HepG2 (cell line): ENCODE measurements around the gene OGT. TPM values are rescaled to one million over a fixed set of nuclear protein-coding genes. Genes with fewer than 3 reads are reported as not detected.

Experiments
- ATAC-seq: fragments of 200-7000 bp; cut with Tn5 transposase; 3 replicates; pipeline ENCODE4 v1.9.1; 2020; ENCODE audit warnings: mild to moderate bottlenecking, moderate library complexity
- BruUV-seq: library from RNA; stranded (reverse); fragments of 400-500 nt; replicated peaks from 2 replicates; lab custom pipeline; 2021; lab: Mats Ljungman, UMichigan
- CTCF ChIA-PET: fragments of 300-600 bp; formaldehyde crosslinking; extraction: SDS; loops from one replicate; lab custom pipeline; 2021; ENCODE audit warnings: low total read pairs, inconsistent platforms, low intra/inter-chr PET ratio; lab: Yijun Ruan, JAX
- POLR2A ChIA-PET: fragments of 350-600 bp; sonication (Branson Sonifier 250); formaldehyde crosslinking; loops from one replicate; lab custom pipeline; 2020; ENCODE audit warnings: antibody characterized with exemption, inconsistent platforms; lab: Yijun Ruan, JAX
- DNase-seq: peaks from one replicate; pipeline ENCODE4 v3.0.0-alpha.2; 2015; ENCODE audit warnings: low spot score
- FAIRE-seq: peaks from 3 replicates; lab custom pipeline; 2011; peaks lifted over from hg19 to GRCh38; lab: Jason Lieb, UNC
- H2AFZ ChIP-seq: one replicate; pipeline ENCODE4 v1.6.1; 2011; ENCODE audit warnings: low read length, inconsistent platforms
- H3K27ac ChIP-seq: fragments of 300-600 bp; 3 replicates; pipeline ENCODE4 v1.8.0; 2011; ENCODE audit warnings: mixed run types, mild to moderate bottlenecking, mixed read lengths, low read length, inconsistent platforms; ENCODE audit not compliant: insufficient read depth; ENCODE audit errors: extremely low read length
- H3K27me3 ChIP-seq, 2 experiments: fragments of 200-600 bp in 1 of 2; 2 replicates in 1 of 2; 3 replicates in 1 of 2; pipeline versions ENCODE4 v1.6.0 to v1.8.0; 2011; ENCODE audit warnings: low read length in 2 of 2, mild to moderate bottlenecking in 2 of 2, moderate library complexity in 2 of 2, inconsistent platforms in 1 of 2; ENCODE audit not compliant: insufficient read depth in 2 of 2, control insufficient read depth in 1 of 2
- H3K36me3 ChIP-seq, 2 experiments: fragments of 200-600 bp in 1 of 2; replicated peaks in 1 of 2; 2 replicates in 1 of 2; 3 replicates in 1 of 2; pipeline versions ENCODE4 v1.5.1 to v1.8.0; 2011; ENCODE audit warnings: low read length in 2 of 2, inconsistent platforms in 1 of 2; ENCODE audit not compliant: insufficient read depth in 2 of 2, control insufficient read depth in 1 of 2
- H3K4me1 ChIP-seq: 2 replicates; pipeline ENCODE4 v1.5.1; 2012; ENCODE audit warnings: low read length, inconsistent platforms; ENCODE audit not compliant: insufficient read depth
- H3K4me2 ChIP-seq: 2 replicates; pipeline ENCODE4 v1.6.0; 2011; ENCODE audit warnings: low read depth, low read length, inconsistent platforms
- H3K4me3 ChIP-seq, 3 experiments: fragments of 200-600 bp in 1 of 3; sonication (generic), shearing (Covaris generic) in 1 of 3; replicated peaks in 1 of 3; 2 replicates each; pipeline ENCODE4 v1.5.1; 2011 to 2016; ENCODE audit warnings: low read length in 3 of 3, inconsistent platforms in 2 of 3, low read depth in 2 of 3, mild to moderate bottlenecking in 2 of 3, control low read depth in 1 of 3, mixed read lengths in 1 of 3; ENCODE audit not compliant: insufficient read depth in 1 of 3
- H3K79me2 ChIP-seq: one replicate; pipeline ENCODE4 v1.6.1; 2011; ENCODE audit warnings: low read length, inconsistent platforms; ENCODE audit not compliant: insufficient read depth
- H3K9ac ChIP-seq: 2 replicates; pipeline ENCODE4 v1.6.0; 2011; ENCODE audit warnings: mild to moderate bottlenecking, low read depth, low read length, inconsistent platforms; ENCODE audit not compliant: insufficient read depth
- H3K9me3 ChIP-seq: 2 replicates; pipeline ENCODE4 v1.5.1; 2012; ENCODE audit warnings: mild to moderate bottlenecking, low read length
- H4K20me1 ChIP-seq: 2 replicates; pipeline ENCODE4 v1.6.0; 2011; ENCODE audit warnings: inconsistent platforms, mild to moderate bottlenecking, low read length, moderate library complexity; ENCODE audit not compliant: insufficient read depth
- FOSL1 ChIP-seq: sonication (generic); formaldehyde crosslinking; IDR thresholded peaks from 2 replicates; pipeline ENCODE4 v1.9.0; 2021; ENCODE audit warnings: missing genetic modification reagents, borderline replicate concordance
- RAD21 ChIP-seq: fragments of 450-650 bp; formaldehyde crosslinking; IDR thresholded peaks from 2 replicates; pipeline ENCODE4 v1.5.0; 2020; ENCODE audit warnings: mild to moderate bottlenecking
- RBM22 ChIP-seq: fragments of 200-400 bp; formaldehyde crosslinking; optimal IDR thresholded peaks from 2 replicates; pipeline ENCODE3; 2017; ENCODE audit warnings: mild to moderate bottlenecking, low read length, moderate library complexity
- SNAPC2 ChIP-seq: sonication (generic); formaldehyde crosslinking; IDR thresholded peaks from 2 replicates; pipeline ENCODE4 v1.8.1; 2022; ENCODE audit warnings: mild to moderate bottlenecking, missing genetic modification reagents
- ZFP36L2 ChIP-seq: sonication (generic); formaldehyde crosslinking; IDR thresholded peaks from 2 replicates; pipeline ENCODE4 v1.4.0; 2020; ENCODE audit warnings: missing genetic modification reagents
- ZNF296 ChIP-seq: sonication (generic); formaldehyde crosslinking; conservative IDR thresholded peaks from 2 replicates; pipeline ENCODE4 v1.5.0; 2020; ENCODE audit warnings: mild to moderate bottlenecking, missing genetic modification reagents
- ZNF775 ChIP-seq: sonication (generic); formaldehyde crosslinking; IDR thresholded peaks from 2 replicates; pipeline ENCODE4 v1.4.0; 2020; ENCODE audit warnings: missing genetic modification reagents, mild to moderate bottlenecking, moderate library complexity, borderline replicate concordance
- ZNF83 ChIP-seq: sonication (generic); formaldehyde crosslinking; IDR thresholded peaks from 2 replicates; pipeline ENCODE4 v1.4.0; 2020; ENCODE audit warnings: missing genetic modification reagents, mild to moderate bottlenecking, borderline replicate concordance
- WGBS: methylation state at CpG from one replicate; pipeline ENCODE4 v1.1.6; 2017; ENCODE audit warnings: low lambda C conversion rate; 5-methylcytosine and 5-hydroxymethylcytosine counted together
- in situ Hi-C: cut with HindIII; loops from 2 replicates; pipeline ENCODE4 v1.10.0; 2017; ENCODE audit warnings: low pct_unique_long_range_greater_than_20kb; ENCODE audit not compliant: extremely low pct_ligation_motif_present
- intact Hi-C: fragments of 100-400 bp; cut with micrococcal nuclease; formaldehyde crosslinking; loops from one replicate; pipeline ENCODE4 v1.10.0; 2022; ENCODE audit not compliant: unreplicated experiment
- polyA plus RNA-seq, 8 experiments: library from polyadenylated mRNA; depleted of rRNA in 3 of 8; stranded (reverse) in 7 of 8; unstranded in 1 of 8; fragments of >200 nt; fragmentation: Illumina TruSeq in 4 of 8; extraction: Trizol in 4 of 8; gene quantifications; 2 replicates each; pipeline versions ENCODE4 v1.2.1 to v1.2.3, GENCODE V29; 2011 to 2016; ENCODE audit warnings: low read depth in 4 of 8, missing spikeins in 1 of 8, mixed read lengths in 1 of 8; ENCODE audit not compliant: insufficient read depth in 1 of 8
- total RNA-seq, 5 experiments: library from RNA; depleted of rRNA; stranded (reverse); fragments of >200 nt; fragmentation: Illumina TruSeq; extraction: Trizol; gene quantifications; 2 replicates each; pipeline ENCODE4 v1.2.3, GENCODE V29; 2016; ENCODE audit warnings: low read depth in 1 of 5
- TF ChIP-seq, protein P1 (sequence below), 2 experiments: fragments of 450-650 bp in 1 of 2; sonication (generic) in 1 of 2; formaldehyde crosslinking; IDR thresholded peaks; 2 replicates each; pipeline versions ENCODE4 v1.5.0 to v1.8.0; 2020 to 2022; ENCODE audit warnings: mild to moderate bottlenecking in 1 of 2, missing genetic modification reagents in 1 of 2
- TF ChIP-seq, protein P2 (sequence below): sonication (generic); formaldehyde crosslinking; IDR thresholded peaks from 2 replicates; pipeline ENCODE4 v1.8.0; 2022; ENCODE audit warnings: missing genetic modification reagents, low read depth, mild to moderate bottlenecking, borderline replicate concordance
- TF ChIP-seq, protein P3 (sequence below), 2 experiments: sonication (generic) in 1 of 2; formaldehyde crosslinking in 1 of 2; IDR thresholded peaks; 2 replicates each; pipeline versions ENCODE4 v1.6.1 to v1.9.0; 2014 to 2022; ENCODE audit warnings: antibody characterized with exemption in 1 of 2, borderline replicate concordance in 1 of 2, inconsistent platforms in 1 of 2, low read depth in 1 of 2, missing genetic modification reagents in 1 of 2

OGT gene
- total and polyA plus RNA-seq, 2 of the 13 experiments (the other 11 are each of a cell fraction or from before 2014, with no cell fraction given) = 71.7 to 463 TPM

DNA sequence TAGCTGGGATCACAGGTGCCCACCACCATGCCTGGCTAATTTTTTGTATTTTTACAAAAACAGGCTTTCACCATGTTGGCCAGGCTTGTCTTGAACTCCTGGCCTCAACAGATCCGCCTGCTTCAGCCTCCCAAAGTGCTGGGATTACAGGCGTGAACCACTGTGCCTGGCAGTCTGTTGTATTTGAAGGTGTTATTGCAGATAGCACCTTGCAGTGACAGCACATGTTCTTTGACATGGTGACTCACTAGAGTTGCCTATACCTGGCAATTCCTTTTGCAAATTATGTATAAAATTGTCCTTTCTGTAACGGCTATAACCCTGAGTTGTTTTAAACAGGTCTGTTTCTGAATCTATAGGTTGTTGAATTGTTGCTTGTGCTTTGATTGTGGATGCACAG, 7.9 kb downstream of the OGT start (continued):
- TF ChIP-seq, protein P1, sequence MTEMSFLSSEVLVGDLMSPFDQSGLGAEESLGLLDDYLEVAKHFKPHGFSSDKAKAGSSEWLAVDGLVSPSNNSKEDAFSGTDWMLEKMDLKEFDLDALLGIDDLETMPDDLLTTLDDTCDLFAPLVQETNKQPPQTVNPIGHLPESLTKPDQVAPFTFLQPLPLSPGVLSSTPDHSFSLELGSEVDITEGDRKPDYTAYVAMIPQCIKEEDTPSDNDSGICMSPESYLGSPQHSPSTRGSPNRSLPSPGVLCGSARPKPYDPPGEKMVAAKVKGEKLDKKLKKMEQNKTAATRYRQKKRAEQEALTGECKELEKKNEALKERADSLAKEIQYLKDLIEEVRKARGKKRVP (CRISPR knock-in tag; IDR thresholded peaks at IDR 0.05) = no peak
- no peak for TF ChIP-seq ZNF83 (CRISPR knock-in tag)
- TF ChIP-seq RBM22 = no peak
- TF ChIP-seq SNAPC2 (CRISPR knock-in tag) = no peak
- no peak for TF ChIP-seq ZNF775
- TF ChIP-seq, all 625 proteins: peak for 0

DNA sequence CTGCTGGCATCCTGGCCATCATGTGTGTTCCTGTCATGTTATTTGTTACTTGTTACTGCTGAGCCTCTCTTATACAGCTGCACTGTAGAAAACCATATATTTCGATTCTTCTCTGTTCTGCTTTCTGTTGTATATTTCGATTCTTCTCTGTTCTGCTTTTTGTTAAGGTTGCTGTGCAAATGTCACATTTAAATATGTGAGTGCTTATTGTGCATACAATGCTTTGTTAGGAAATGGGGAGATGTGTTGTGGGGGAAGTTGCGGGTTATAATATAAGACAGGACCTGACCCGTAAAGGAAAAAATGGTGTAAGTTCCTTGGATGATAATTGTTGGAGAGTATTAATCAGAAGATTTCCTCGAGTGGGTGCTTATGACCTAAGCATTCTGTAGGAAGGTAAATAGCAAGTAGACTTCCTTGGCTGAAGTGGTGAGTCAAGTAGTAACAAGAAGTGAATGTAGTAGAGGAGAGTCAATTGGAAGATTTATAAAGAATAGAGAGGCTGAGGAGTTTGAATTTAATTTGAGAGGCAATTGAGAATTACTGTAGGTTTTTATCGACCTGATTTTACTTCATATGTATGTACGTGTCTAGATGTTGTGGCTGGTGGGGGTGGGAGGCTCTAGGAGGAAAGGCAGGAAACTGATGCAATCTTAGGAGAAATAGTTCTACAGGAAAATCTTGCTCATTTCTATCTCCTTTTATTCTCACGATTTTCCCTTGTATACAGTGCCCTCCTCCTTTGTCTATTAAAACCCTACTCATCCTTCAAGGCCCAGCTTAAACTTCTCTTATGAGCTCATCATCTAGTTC, 8.5 kb downstream of the OGT start:
- Histone ChIP-seq H3K36me3 (peaks cover 3 to 25% of the 10 kb centered on the region in 2 experiments), H3K9ac (no peak overlapping the region), H3K27ac (no peak overlapping the region), H4K20me1 (peaks cover 58% of the 10 kb centered on the region), H3K4me2 (no peak overlapping the region), H2AFZ (no peak overlapping the region), H3K27me3 (no peaks in the 10 kb centered on the region), H3K79me2 (peaks cover 87% of the 10 kb centered on the region), H3K4me3 (no peak overlapping the region), H3K9me3 (no peaks in the 10 kb centered on the region), H3K4me1 (peaks cover 46% of the 10 kb centered on the region)
- whole genome bisulfite sequencing = 88% methylated on average over 8 of the region's 8 CpGs
- ChIA-PET POLR2A (no interaction called here), CTCF (no interaction called here)
- DNase-seq = no peak
- in situ Hi-C loops = no loop called here
- no peak for ATAC-seq
- no TSS peak for BruUV-seq
- intact Hi-C loops = no loop called here
- FAIRE-seq = no peak
- TF ChIP-seq ZFP36L2 (CRISPR knock-in tag) = no peak
- TF ChIP-seq, protein P2, sequence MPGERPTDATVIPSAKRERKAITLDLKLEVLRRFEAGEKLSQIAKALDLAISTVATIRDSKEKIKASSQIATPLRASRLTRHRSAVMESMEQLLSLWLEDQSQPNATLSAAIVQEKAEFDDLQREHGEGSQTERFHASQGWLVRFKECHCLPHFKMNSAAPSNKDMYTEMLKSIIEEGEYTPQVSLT = no peak
- TF ChIP-seq FOSL1 (CRISPR knock-in tag) = no peak
- TF ChIP-seq, protein P3, sequence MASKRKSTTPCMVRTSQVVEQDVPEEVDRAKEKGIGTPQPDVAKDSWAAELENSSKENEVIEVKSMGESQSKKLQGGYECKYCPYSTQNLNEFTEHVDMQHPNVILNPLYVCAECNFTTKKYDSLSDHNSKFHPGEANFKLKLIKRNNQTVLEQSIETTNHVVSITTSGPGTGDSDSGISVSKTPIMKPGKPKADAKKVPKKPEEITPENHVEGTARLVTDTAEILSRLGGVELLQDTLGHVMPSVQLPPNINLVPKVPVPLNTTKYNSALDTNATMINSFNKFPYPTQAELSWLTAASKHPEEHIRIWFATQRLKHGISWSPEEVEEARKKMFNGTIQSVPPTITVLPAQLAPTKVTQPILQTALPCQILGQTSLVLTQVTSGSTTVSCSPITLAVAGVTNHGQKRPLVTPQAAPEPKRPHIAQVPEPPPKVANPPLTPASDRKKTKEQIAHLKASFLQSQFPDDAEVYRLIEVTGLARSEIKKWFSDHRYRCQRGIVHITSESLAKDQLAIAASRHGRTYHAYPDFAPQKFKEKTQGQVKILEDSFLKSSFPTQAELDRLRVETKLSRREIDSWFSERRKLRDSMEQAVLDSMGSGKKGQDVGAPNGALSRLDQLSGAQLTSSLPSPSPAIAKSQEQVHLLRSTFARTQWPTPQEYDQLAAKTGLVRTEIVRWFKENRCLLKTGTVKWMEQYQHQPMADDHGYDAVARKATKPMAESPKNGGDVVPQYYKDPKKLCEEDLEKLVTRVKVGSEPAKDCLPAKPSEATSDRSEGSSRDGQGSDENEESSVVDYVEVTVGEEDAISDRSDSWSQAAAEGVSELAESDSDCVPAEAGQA (IDR thresholded peaks at IDR 0.05; ENCODE audit: low read depth) = no peak
- TF ChIP-seq, protein P3 (CRISPR knock-in tag; IDR thresholded peaks at IDR 0.05; ENCODE audit: borderline replicate concordance) = no peak
- no peak for TF ChIP-seq RAD21
- TF ChIP-seq ZNF296 (CRISPR knock-in tag) = no peak
- TF ChIP-seq, all 625 proteins: peak for 0
